IMR-90 (cell line): Measurements from ENCODE around the gene CDC42EP1. TPM values are rescaled to one million over a fixed set of nuclear protein-coding genes. Genes with fewer than 3 reads are reported as not detected.

Source experiments
- ATAC-seq: fragments of 200-7000 bp; cut with Tn5 transposase; 2 replicates; pipeline ENCODE4 v1.9.1; 2020; ENCODE audit warnings: low read depth, mild to moderate bottlenecking, moderate library complexity
- BruUV-seq: library from RNA; stranded (reverse); fragments of 400-500 nt; replicated peaks from 2 replicates; lab custom pipeline; 2021; lab: Mats Ljungman, UMichigan
- CTCF ChIA-PET: fragments of 300-600 bp; formaldehyde crosslinking; extraction: SDS; loops from one replicate; lab custom pipeline; 2021; ENCODE audit warnings: antibody characterized with exemption; lab: Yijun Ruan, JAX
- POLR2A ChIA-PET: fragments of 300-600 bp; sonication (Branson Sonifier 250); formaldehyde crosslinking; loops from one replicate; lab custom pipeline; 2022; ENCODE audit warnings: antibody characterized with exemption; ENCODE audit not compliant: unreplicated experiment; lab: Charles Lee
- DNase-seq: peaks from one replicate; pipeline ENCODE4 v3.0.0; 2013
- H2AFZ ChIP-seq: replicated peaks from 2 replicates; pipeline ENCODE3; 2013; ENCODE audit warnings: low read length, mild to moderate bottlenecking; ENCODE audit not compliant: poor library complexity
- H2AK5ac ChIP-seq: 2 replicates; pipeline ENCODE4 v1.6.1; 2013; ENCODE audit warnings: low read depth, low read length, inconsistent platforms
- H2AK9ac ChIP-seq: replicated peaks from 2 replicates; pipeline ENCODE3; 2013; ENCODE audit warnings: mild to moderate bottlenecking, low read depth, low read length, moderate library complexity; ENCODE audit not compliant: poor library complexity
- H2BK120ac ChIP-seq: 2 replicates; pipeline ENCODE4 v1.6.1; 2013; ENCODE audit warnings: low read depth, low read length, inconsistent platforms
- H2BK15ac ChIP-seq: 3 replicates; pipeline ENCODE4 v1.6.1; 2013; ENCODE audit warnings: low read depth, low read length, inconsistent platforms
- H2BK20ac ChIP-seq: 2 replicates; pipeline ENCODE4 v1.6.1; 2013; ENCODE audit warnings: low read depth, mild to moderate bottlenecking, inconsistent platforms, low read length, moderate library complexity
- H2BK5ac ChIP-seq: 2 replicates; pipeline ENCODE4 v1.6.1; 2013; ENCODE audit warnings: mild to moderate bottlenecking, low read depth, low read length, inconsistent platforms; ENCODE audit not compliant: poor library complexity, severe bottlenecking
- H3K14ac ChIP-seq: replicated peaks from 2 replicates; pipeline ENCODE4 v1.6.1; 2013; ENCODE audit warnings: low read depth, low read length, inconsistent platforms
- H3K18ac ChIP-seq: 2 replicates; pipeline ENCODE4 v1.6.1; 2013; ENCODE audit warnings: low read depth, low read length, control low read depth
- H3K23ac ChIP-seq: 2 replicates; pipeline ENCODE4 v1.6.1; 2013; ENCODE audit warnings: low read depth, low read length, inconsistent platforms
- H3K27ac ChIP-seq: 2 replicates; pipeline ENCODE4 v1.5.1; 2013; ENCODE audit warnings: mild to moderate bottlenecking, control low read depth, low read length; ENCODE audit not compliant: insufficient read depth
- H3K27me3 ChIP-seq: 2 replicates; pipeline ENCODE4 v1.6.1; 2013; ENCODE audit warnings: low read length; ENCODE audit not compliant: control insufficient read depth, insufficient read depth
- H3K36me3 ChIP-seq: 2 replicates; pipeline ENCODE4 v1.6.1; 2013; ENCODE audit warnings: low read length, mixed read lengths; ENCODE audit not compliant: control insufficient read depth, insufficient read depth
- H3K4ac ChIP-seq: 2 replicates; pipeline ENCODE4 v1.6.1; 2013; ENCODE audit warnings: low read depth, low read length, inconsistent platforms
- H3K4me1 ChIP-seq: 2 replicates; pipeline ENCODE4 v1.6.1; 2013; ENCODE audit warnings: low read length, mixed read lengths; ENCODE audit not compliant: control insufficient read depth, insufficient read depth
- H3K4me2 ChIP-seq: 2 replicates; pipeline ENCODE4 v1.6.1; 2013; ENCODE audit warnings: low read depth, mild to moderate bottlenecking, control low read depth, low read length, moderate library complexity
- H3K4me3 ChIP-seq: 2 replicates; pipeline ENCODE4 v1.5.1; 2013; ENCODE audit warnings: low read depth, mild to moderate bottlenecking, control low read depth, low read length, moderate library complexity; ENCODE audit not compliant: insufficient read depth
- H3K56ac ChIP-seq: 2 replicates; pipeline ENCODE4 v1.6.1; 2013; ENCODE audit warnings: low read length, inconsistent platforms; ENCODE audit not compliant: insufficient read depth; ENCODE audit errors: extremely low read depth
- H3K79me1 ChIP-seq, 2 experiments: 2 replicates each; pipeline ENCODE4 v1.6.1; 2013; ENCODE audit warnings: low read length in 2 of 2, inconsistent platforms in 1 of 2, low read depth in 1 of 2
- H3K9ac ChIP-seq: 2 replicates; pipeline ENCODE4 v1.6.1; 2013; ENCODE audit warnings: low read depth, low read length, control low read depth
- H3K9me1 ChIP-seq: 2 replicates; pipeline ENCODE4 v1.6.1; 2013; ENCODE audit warnings: low read length, inconsistent platforms; ENCODE audit not compliant: insufficient read depth
- H3K9me3 ChIP-seq: 2 replicates; pipeline ENCODE4 v1.6.1; 2013; ENCODE audit warnings: low read length; ENCODE audit not compliant: control insufficient read depth, insufficient read depth
- H4K20me1 ChIP-seq: 2 replicates; pipeline ENCODE4 v1.6.1; 2013; ENCODE audit warnings: low read length, inconsistent platforms; ENCODE audit not compliant: insufficient read depth
- H4K5ac ChIP-seq: 2 replicates; pipeline ENCODE4 v1.6.1; 2013; ENCODE audit warnings: mild to moderate bottlenecking, low read depth, low read length, control low read depth
- H4K8ac ChIP-seq, 2 experiments: 2 replicates each; pipeline ENCODE4 v1.6.1; 2013; ENCODE audit warnings: low read depth in 2 of 2, low read length in 2 of 2, control low read depth in 1 of 2, inconsistent platforms in 1 of 2
- H4K91ac ChIP-seq: 2 replicates; pipeline ENCODE4 v1.6.1; 2013; ENCODE audit warnings: low read depth, low read length, inconsistent platforms; ENCODE audit not compliant: insufficient read depth
- FOS ChIP-seq: fragments of 150-350 bp; IDR thresholded peaks from 2 replicates; pipeline ENCODE4 v1.6.1; 2016; ENCODE audit warnings: low read depth, low read length
- MXI1 ChIP-seq: IDR thresholded peaks from 2 replicates; pipeline ENCODE4 v1.6.1; 2012; ENCODE audit warnings: low read depth, mild to moderate bottlenecking, low read length, moderate library complexity, borderline replicate concordance
- USF2 ChIP-seq: fragments of 150-350 bp; IDR thresholded peaks from 2 replicates; pipeline ENCODE4 v1.6.1; 2017; ENCODE audit warnings: mild to moderate bottlenecking, antibody characterized with exemption, low read length, low read depth
- WGBS, 2 experiments: methylation state at CpG; one replicate each; pipeline versions ENCODE4 v1.1.5 to v1.1.7; 2013; ENCODE audit warnings: missing lambda C conversion rate in 2 of 2; ENCODE audit not compliant: insufficient read length in 1 of 2; ENCODE audit errors: extremely low coverage in 2 of 2; 5-methylcytosine and 5-hydroxymethylcytosine counted together
- dilution Hi-C: fragments of 300-500 bp; cut with HindIII; formaldehyde crosslinking; loops from one replicate; pipeline ENCODE4 v1.14.3; 2018; ENCODE audit warnings: low sequenced_read_pairs; ENCODE audit not compliant: unreplicated experiment
- in situ Hi-C: fragments of 300-500 bp; cut with MboI; formaldehyde crosslinking; loops from 3 replicates; pipeline ENCODE4 v1.14.3; 2019; ENCODE audit warnings: low sequenced_read_pairs, inconsistent platforms, mixed read lengths
- intact Hi-C: fragments of 100-400 bp; cut with micrococcal nuclease; formaldehyde crosslinking; loops from 2 replicates; pipeline ENCODE4 v1.10.0; 2022
- polyA plus RNA-seq, 3 experiments: library from polyadenylated mRNA; depleted of rRNA; stranded (reverse); fragments of >200 nt; gene quantifications; 2 replicates each; pipeline ENCODE4 v1.2.3, GENCODE V29; 2012; ENCODE audit warnings: low replicate concordance in 1 of 3
- total RNA-seq: library from RNA; depleted of rRNA; stranded (reverse); fragments of >200 nt; gene quantifications from 2 replicates; pipeline ENCODE4 v1.2.3, GENCODE V29; 2012

CDC42EP1 gene
- total and polyA plus RNA-seq, 2 of the 4 experiments (the other 2 are of a cell fraction): 4.7 to 47.3 TPM

DNA sequence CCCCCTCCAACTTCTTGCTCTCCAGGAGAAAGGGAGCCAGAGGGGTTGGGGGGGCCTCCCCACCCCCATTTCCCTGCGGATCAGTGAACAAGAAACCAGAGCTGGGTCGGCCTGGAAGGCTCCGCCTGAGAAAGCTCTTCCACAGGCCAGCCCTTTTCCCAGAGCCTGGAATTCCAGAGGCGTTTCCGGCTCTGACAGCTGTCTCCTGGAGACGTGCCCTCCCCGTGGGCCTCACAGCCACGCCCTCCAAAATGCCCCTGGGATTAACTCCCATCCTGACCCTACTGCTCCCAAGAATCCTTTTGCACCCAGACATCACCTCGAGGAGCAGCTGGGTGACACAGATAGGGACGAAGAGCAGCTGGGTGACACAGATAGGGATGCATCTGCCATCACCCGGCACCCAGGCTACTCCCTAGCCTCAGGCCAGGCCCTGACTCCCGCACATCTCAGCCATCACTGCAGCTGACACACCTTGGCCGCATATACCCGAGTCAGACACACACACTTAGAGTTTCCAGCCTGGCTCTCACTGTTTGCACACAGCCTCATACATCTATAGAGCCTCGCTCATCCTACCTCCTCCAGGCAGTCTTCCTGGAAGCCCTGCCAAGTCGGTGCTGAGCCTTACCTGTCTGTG is 7.6 kb upstream of the CDC42EP1 start:
- peaks cover 14% of the 10 kb centered on the region for H3K9me1 ChIP-seq
- WGBS, 2 experiments: 21% methylated on average over 5 of the region's 16 CpGs; no CpG with 5 or more reads in 1 of the 2 experiments
- H2BK15ac ChIP-seq: peak overlapping the region; percentile 94; the same call in 1 of the 3 replicates
- ChIA-PET CTCF (interaction anchor here (1.4 kb wide), 1 partner anchor 40 kb away, joined by 5 read pairs; no protein-coding TSS in a partner anchor), POLR2A (interaction anchor here (0.9 kb wide), 1 partner anchor 9 kb away, joined by 5 read pairs; no protein-coding TSS in a partner anchor)
- no peaks in the 10 kb centered on the region for H3K9me3 ChIP-seq
- no peaks in the 10 kb centered on the region for H3K27me3 ChIP-seq
- H3K14ac ChIP-seq: peak overlapping the region; percentile 95
- peaks cover 0 to 11% of the 10 kb centered on the region in 2 experiments; a peak in 2 of 4 replicates for H3K79me1 ChIP-seq
- peak overlapping the region; percentile 15 for H2BK5ac ChIP-seq
- peak overlapping the region; percentile 92 for H3K4ac ChIP-seq
- peaks cover 18% of the 10 kb centered on the region for H3K4me1 ChIP-seq
- H3K18ac ChIP-seq: peak overlapping the region; percentile 59
- peak overlapping the region; percentile 74 to 91; a peak in 3 of 4 replicates for H4K8ac ChIP-seq
- intact Hi-C loops (no loop called here), dilution Hi-C loops (no loop called here), in situ Hi-C loops (no loop called here)
- ATAC-seq (peak; percentile 83), DNase-seq (peak; percentile 55)
- peak overlapping the region; percentile 95 for H2AK5ac ChIP-seq
- BruUV-seq: no TSS peak
- no peak overlapping the region for H3K4me3 ChIP-seq
- peak overlapping the region; percentile 83 for H2BK120ac ChIP-seq
- H4K20me1 ChIP-seq: no peaks in the 10 kb centered on the region
- H3K23ac ChIP-seq: 0 out of 2 replicates have a peak overlapping the region, but pooled peaks have one; percentile 12
- H3K9ac ChIP-seq: peak overlapping the region; percentile 55
- peak overlapping the region; percentile 78 for H3K27ac ChIP-seq
- H4K5ac ChIP-seq: peak overlapping the region; percentile 74
- peak overlapping the region; percentile 75; the same call in 1 of the 2 replicates for H2BK20ac ChIP-seq
- peak; percentile 10; the same call in 1 of the 2 replicates for TF ChIP-seq MXI1
- TF ChIP-seq USF2: no peak
- TF ChIP-seq FOS: no peak
- H3K36me3 ChIP-seq: no peaks in the 10 kb centered on the region
- peak overlapping the region; percentile 27; the same call in 1 of the 2 replicates for H3K4me2 ChIP-seq
- H2AFZ ChIP-seq: peak overlapping the region; percentile 93
- H2AK9ac ChIP-seq: peak overlapping the region; percentile 96
- H4K91ac ChIP-seq: peak overlapping the region; percentile 93
- no peak overlapping the region for H3K56ac ChIP-seq
